Spleen (tissue), 11 donors: ENCODE measurements around the gene FAM168B. TPM values are rescaled to one million over a fixed set of nuclear protein-coding genes. Genes with fewer than 3 reads are reported as not detected.

Source experiments
- DNase-seq: peaks from one replicate; pipeline ENCODE4 v3.0.0-alpha.2; 2020
- H3K27ac ChIP-seq, 8 donors: fragments of 200-600 bp; sonication (generic) in 7 of 8; 1 replicate in 4 of 8; 2 replicates in 4 of 8; pipeline versions ENCODE4 v1.5.0 to v1.8.0; 2016 to 2021; ENCODE audit warnings: inconsistent platforms in 4 of 8, mild to moderate bottlenecking in 4 of 8, moderate library complexity in 1 of 8
- H3K27me3 ChIP-seq, 7 donors: fragments of 200-600 bp; sonication (generic) in 6 of 7; replicated peaks in 1 of 7; 1 replicate in 4 of 7; 2 replicates in 3 of 7; pipeline versions ENCODE4 v1.5.0 to v1.8.0; 2016 to 2021; ENCODE audit warnings: inconsistent platforms in 3 of 7, mild to moderate bottlenecking in 1 of 7
- H3K36me3 ChIP-seq, 6 donors: fragments of 200-600 bp; sonication (generic) in 5 of 6; 1 replicate in 4 of 6; 2 replicates in 2 of 6; pipeline versions ENCODE4 v1.5.0 to v1.8.0; 2016 to 2021; ENCODE audit warnings: inconsistent platforms in 2 of 6
- H3K4me1 ChIP-seq, 6 donors: fragments of 200-600 bp; sonication (generic) in 5 of 6; 1 replicate in 3 of 6; 2 replicates in 3 of 6; pipeline versions ENCODE4 v1.5.0 to v1.8.0; 2016 to 2021; ENCODE audit warnings: inconsistent platforms in 3 of 6
- H3K4me3 ChIP-seq, 8 donors: fragments of 200-600 bp; sonication (generic) in 7 of 8; 1 replicate in 4 of 8; 2 replicates in 4 of 8; pipeline versions ENCODE4 v1.5.0 to v1.8.0; 2016 to 2021; ENCODE audit warnings: inconsistent platforms in 4 of 8, mild to moderate bottlenecking in 4 of 8, moderate library complexity in 2 of 8
- H3K9me3 ChIP-seq, 8 donors: fragments of 200-600 bp; sonication (generic) in 7 of 8; 1 replicate in 4 of 8; 2 replicates in 4 of 8; pipeline versions ENCODE4 v1.5.0 to v1.8.0; 2016 to 2021; ENCODE audit warnings: inconsistent platforms in 4 of 8
- POLR2A ChIP-seq, 3 donors: fragments of 450-650 bp; IDR thresholded peaks; one replicate each; pipeline ENCODE4 v1.5.1; 2017; ENCODE audit warnings: antibody characterized with exemption in 3 of 3, mild to moderate bottlenecking in 1 of 3
- POLR2AphosphoS5 ChIP-seq, 3 donors: sonication (generic); formaldehyde crosslinking; IDR thresholded peaks; one replicate each; pipeline ENCODE4 v1.5.1; 2017; ENCODE audit warnings: antibody characterized with exemption in 3 of 3
- WGBS, 5 donors: extraction: QIAGEN DNeasy Blood & Tissue Kit in 3 of 5; methylation state at CpG; one replicate each; pipeline versions ENCODE4 v1.1.5 to v1.1.7; 2013 to 2018; 5-methylcytosine and 5-hydroxymethylcytosine counted together
- intact Hi-C: fragments of 100-400 bp; cut with DNase I; formaldehyde crosslinking; loops from one replicate; pipeline ENCODE4 v1.15.0; 2023; ENCODE audit warnings: low total_unique reads
- polyA plus RNA-seq, 3 donors: library from polyadenylated mRNA; stranded (reverse); fragments of 200-250 nt; gene quantifications; one replicate each; pipeline ENCODE4 v1.2.1, GENCODE V29; 2013
- total RNA-seq, 7 donors: library from RNA; depleted of rRNA in 3 of 7; stranded (reverse); fragments of >200 nt in 3 of 7; fragmentation: NEBNext Ultra II Directional in 4 of 7; extraction: Animal tissue kit (Norgen Biotek cat#: 25700) in 4 of 7; gene quantifications; one replicate each; pipeline versions ENCODE4 v1.1.0 to v1.2.1, GENCODE V29; 2016 to 2021
- TF ChIP-seq, protein P1 (sequence below), 11 experiments: fragments of 200-600 bp in 7 of 11; fragments of 450-650 bp in 4 of 11; sonication (generic) in 4 of 11; IDR thresholded peaks in 8 of 11; conservative IDR thresholded peaks in 3 of 11; 1 replicate in 7 of 11; 2 replicates in 4 of 11; pipeline versions ENCODE4 v1.4.0 to v1.8.0; 2016 to 2021; ENCODE audit warnings: antibody characterized with exemption in 11 of 11, inconsistent platforms in 4 of 11, mild to moderate bottlenecking in 1 of 11
- donor health status: healthy with polysubstance abuse.
- donor health status: DM: no; HTN: no; CAD: no; lungs with moderate emphysema.
- donor health status: DM: no; HTN: no; CAD: no.
- donor health status: Bipolar disorder and iron deficiency.
- donor health status: healthy.
- donor health status: DM: no; HTN: no; CAD: no.
- donor health status: DM: yes; HTN: yes; CAD: no.

FAM168B gene
- total and polyA plus RNA-seq, 10 donors: 10.9 to 107 (median 57.5) TPM

GRCh38 chr2:131132729-131133128 is 39.5 kb upstream of the FAM168B start:
- no peaks in the 10 kb centered on the region for H3K4me1 ChIP-seq
- intact Hi-C loops: no loop called here

DNA sequence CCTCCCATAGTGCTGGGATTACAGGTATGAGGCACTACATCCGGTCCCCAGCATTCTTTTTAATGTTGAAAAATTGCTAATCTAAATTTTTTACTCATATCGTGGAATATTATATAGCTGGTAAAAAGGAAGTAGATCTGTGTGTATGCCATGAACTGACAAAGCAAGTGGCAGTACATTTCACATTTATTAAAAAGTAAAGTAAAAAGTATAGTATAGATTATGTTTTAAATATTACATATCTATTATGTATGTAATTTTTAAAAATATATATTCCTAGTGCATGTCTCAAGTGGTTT is 37.0 kb upstream of the FAM168B start:
- Histone ChIP-seq H3K27ac (no peak overlapping the region), H3K27me3 (no peaks in the 10 kb centered on the region), H3K9me3 (peaks cover 0 to 7% (median 4%) of the 10 kb centered on the region in 8 donors), H3K4me1 (no peaks in the 10 kb centered on the region), H3K4me3 (no peak overlapping the region), H3K36me3 (peaks cover 0 to 100% (median 79%) of the 10 kb centered on the region in 6 donors)
- no peak for DNase-seq
- intact Hi-C loops: no loop called here
- WGBS, 5 donors: 94 to 100% (median 99%) methylated on average over 2 of the region's 2 CpGs
- TF ChIP-seq, protein P1, sequence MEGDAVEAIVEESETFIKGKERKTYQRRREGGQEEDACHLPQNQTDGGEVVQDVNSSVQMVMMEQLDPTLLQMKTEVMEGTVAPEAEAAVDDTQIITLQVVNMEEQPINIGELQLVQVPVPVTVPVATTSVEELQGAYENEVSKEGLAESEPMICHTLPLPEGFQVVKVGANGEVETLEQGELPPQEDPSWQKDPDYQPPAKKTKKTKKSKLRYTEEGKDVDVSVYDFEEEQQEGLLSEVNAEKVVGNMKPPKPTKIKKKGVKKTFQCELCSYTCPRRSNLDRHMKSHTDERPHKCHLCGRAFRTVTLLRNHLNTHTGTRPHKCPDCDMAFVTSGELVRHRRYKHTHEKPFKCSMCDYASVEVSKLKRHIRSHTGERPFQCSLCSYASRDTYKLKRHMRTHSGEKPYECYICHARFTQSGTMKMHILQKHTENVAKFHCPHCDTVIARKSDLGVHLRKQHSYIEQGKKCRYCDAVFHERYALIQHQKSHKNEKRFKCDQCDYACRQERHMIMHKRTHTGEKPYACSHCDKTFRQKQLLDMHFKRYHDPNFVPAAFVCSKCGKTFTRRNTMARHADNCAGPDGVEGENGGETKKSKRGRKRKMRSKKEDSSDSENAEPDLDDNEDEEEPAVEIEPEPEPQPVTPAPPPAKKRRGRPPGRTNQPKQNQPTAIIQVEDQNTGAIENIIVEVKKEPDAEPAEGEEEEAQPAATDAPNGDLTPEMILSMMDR (IDR thresholded peaks at IDR 0.05 in 8 of 11, conservative IDR thresholded peaks at IDR 0.05 in 3 of 11): no peak
- no peak for TF ChIP-seq POLR2AphosphoS5 (IDR thresholded peaks at IDR 0.05)
- TF ChIP-seq POLR2A (IDR thresholded peaks at IDR 0.05): no peak

More at GRCh38 chr2:131132729-131133128, 39.5 kb upstream of the FAM168B start:
- Histone ChIP-seq H3K27me3 (no peaks in the 10 kb centered on the region), H3K4me3 (no peak overlapping the region), H3K36me3 (peaks cover 0 to 98% (median 60%) of the 10 kb centered on the region in 6 donors), H3K9me3 (peaks cover 0 to 7% (median 4%) of the 10 kb centered on the region in 8 donors), H3K27ac (no peak overlapping the region)
- no peak for DNase-seq
- no peak for TF ChIP-seq POLR2A (IDR thresholded peaks at IDR 0.05)
- TF ChIP-seq, protein P1 (IDR thresholded peaks at IDR 0.05 in 8 of 11, conservative IDR thresholded peaks at IDR 0.05 in 3 of 11): no peak
- no peak for TF ChIP-seq POLR2AphosphoS5 (IDR thresholded peaks at IDR 0.05)
- 79 to 91% (median 83%) methylated on average over 8 of the region's 8 CpGs for WGBS, 5 donors

DNA sequence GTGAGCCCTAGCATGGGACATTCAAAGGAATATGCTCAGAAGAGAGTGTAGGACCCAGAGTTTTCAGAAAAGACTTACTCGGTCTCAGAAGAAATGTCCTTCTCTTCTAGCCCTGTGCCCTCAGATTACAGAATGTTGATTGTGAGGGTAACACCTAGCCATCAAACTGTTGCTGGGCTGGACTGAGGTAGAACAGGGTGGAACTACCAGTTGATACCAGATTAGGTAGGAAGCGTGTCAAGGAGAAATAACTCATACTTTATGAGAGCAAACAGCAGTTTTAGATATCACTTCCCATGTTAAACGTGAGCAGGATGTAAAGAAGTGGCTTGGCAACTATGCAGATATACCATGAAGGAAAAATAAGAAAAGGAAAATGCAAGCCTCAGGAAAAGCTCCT is 34.7 kb upstream of the FAM168B start:
- peaks cover 0 to 99% (median 73%) of the 10 kb centered on the region in 6 donors for H3K36me3 ChIP-seq
- intact Hi-C loops: no loop called here
- 83 to 89% (median 88%) methylated on average over 3 of the region's 3 CpGs for WGBS, 5 donors

GRCh38 chr2:131127076-131127475 is 33.8 kb upstream of the FAM168B start:
- intact Hi-C loops: no loop called here
- TF ChIP-seq, protein P1 (IDR thresholded peaks at IDR 0.05 in 8 of 11, conservative IDR thresholded peaks at IDR 0.05 in 3 of 11): no peak
- no peak for TF ChIP-seq POLR2A (IDR thresholded peaks at IDR 0.05)
- TF ChIP-seq POLR2AphosphoS5 (IDR thresholded peaks at IDR 0.05): no peak
- DNase-seq: no peak
- Histone ChIP-seq H3K27me3 (no peaks in the 10 kb centered on the region), H3K4me3 (no peak overlapping the region), H3K36me3 (peaks cover 0 to 99% (median 72%) of the 10 kb centered on the region in 6 donors), H3K9me3 (peaks cover 0 to 7% (median 4%) of the 10 kb centered on the region in 8 donors), H3K4me1 (no peaks in the 10 kb centered on the region), H3K27ac (no peak overlapping the region)
- WGBS, 5 donors: 86 to 99% (median 96%) methylated on average over 3 of the region's 3 CpGs

More for the DNA sequence above, 34.7 kb upstream of the FAM168B start:
- H3K9me3 ChIP-seq: peaks cover 0 to 7% (median 4%) of the 10 kb centered on the region in 8 donors
- no peak overlapping the region for H3K27ac ChIP-seq
- no peaks in the 10 kb centered on the region for H3K27me3 ChIP-seq
- DNase-seq: no peak
- no peaks in the 10 kb centered on the region for H3K4me1 ChIP-seq
- TF ChIP-seq POLR2A (IDR thresholded peaks at IDR 0.05) (no peak), POLR2AphosphoS5 (IDR thresholded peaks at IDR 0.05) (no peak)
- TF ChIP-seq, protein P1 (IDR thresholded peaks at IDR 0.05 in 8 of 11, conservative IDR thresholded peaks at IDR 0.05 in 3 of 11): no peak
- H3K4me3 ChIP-seq: no peak overlapping the region
